ENCODE measurements around the gene HCK.

Gene HCK

DNA sequence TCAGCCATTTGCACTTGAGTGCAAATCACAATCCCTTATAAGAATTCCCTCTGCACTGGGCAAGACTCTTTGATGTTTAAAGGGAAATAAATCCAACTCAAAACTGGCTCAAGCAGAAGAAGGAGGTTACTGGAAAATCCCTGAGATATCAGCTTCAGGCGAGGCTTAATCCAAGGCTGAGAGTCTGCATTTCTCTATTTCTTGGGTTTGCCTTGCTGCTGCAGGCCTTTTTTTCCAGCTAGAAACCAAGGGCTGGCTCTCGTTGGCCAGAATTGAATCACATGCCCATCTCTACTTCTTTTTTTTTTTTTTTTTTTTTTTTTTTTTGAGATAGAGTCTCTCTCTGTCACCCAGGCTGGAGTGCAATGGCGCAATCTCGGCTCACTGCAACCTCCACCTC, 11.7 kb downstream of the HCK start:
- no peak for DNase-seq

DNA sequence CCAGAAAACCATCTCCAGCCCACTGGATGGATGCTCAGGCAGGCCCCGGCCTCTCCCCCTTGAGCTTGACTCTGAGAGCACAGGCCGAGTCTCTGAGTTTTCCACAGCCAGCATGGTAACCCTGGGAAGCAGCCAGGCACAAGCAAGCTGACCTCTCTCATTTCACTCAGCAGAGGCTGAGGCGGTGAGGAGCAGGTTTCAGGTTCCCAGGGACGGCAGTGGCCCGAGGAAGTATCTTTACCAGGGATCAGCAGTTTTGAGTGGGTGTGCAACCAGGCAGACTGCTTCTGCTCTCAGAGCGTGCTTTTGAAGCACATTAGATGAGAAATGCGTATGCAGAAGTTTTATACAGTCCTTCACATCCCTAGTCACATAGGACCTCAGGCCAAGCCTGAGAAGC, 12.6 kb downstream of the HCK start:
- no peak for DNase-seq

- DNase-seq: no peak
These were observed 15.3 kb downstream of the HCK start for GRCh38 chr20:32067234-32067821.

DNA sequence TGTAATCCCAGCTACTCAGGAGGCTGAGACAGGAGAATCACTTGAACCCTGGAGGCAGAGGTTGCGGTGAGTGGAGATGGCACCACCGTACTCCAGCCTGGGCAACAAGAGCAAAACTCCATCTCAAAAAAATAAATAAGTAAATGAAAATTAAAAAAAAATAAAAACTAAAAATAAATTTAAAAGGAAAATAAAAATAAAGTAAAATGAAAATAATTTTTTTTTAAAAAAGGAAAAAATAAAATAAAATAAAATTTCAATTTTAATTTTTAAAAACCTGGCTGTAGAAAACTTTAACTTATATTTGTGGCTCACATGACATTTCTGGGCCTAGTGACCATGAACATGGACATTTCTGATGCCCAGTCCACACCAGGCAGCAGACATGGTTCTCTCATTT, 16.1 kb downstream of the HCK start:
- no peak for DNase-seq

- DNase-seq: no peak
These were observed 17.7 kb downstream of the HCK start for GRCh38 chr20:32069711-32070110.

DNA sequence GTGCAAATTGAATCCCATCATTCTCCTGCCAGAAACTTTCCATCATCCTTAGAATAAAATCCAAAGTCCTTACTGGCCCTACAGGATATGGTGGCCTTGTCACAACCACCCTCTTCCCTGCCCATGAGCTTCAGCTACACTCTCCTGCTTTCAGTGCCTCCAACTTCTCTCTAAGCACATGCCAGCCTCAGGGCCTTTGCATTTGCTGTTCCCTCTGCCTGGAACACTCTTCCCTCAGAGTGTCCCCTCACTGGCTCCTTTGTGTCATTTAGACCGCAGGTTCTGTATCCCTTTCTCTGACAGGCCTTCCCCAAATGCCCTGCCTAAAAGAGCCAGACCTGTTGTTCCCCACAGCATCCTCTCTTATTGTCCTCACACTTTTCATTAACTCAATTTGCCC, 18.2 kb downstream of the HCK start:
- no peak for DNase-seq

DNA sequence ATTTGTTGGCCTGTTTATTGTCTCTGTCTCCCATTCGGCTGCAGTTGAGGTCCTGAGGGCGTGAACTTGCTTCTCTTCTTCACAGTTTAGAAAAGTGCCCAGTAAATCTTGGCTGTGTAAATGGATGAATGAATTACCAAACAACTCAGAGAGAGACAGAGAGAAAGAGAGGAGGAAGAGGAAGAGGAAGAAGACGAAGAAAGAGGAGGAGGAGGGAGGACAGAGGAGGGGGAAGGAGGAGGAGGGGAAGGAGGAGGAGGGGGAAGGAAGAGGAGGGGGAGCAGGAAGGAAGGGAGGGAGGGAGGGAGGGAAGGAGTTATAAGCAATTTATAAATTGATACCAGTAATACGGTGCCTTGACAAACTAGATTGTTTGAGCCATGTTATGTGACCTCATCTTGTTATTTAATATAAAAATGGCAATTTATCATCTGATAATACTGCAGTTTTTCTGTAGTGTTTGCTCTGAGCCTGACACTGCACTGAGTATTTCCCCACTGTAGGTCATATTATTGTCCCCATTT, 18.7 kb downstream of the HCK start:
- no peak for DNase-seq

GRCh38 chr20:32071395-32072167, 19.5 kb downstream of the HCK start:
- DNase-seq: no peak

DNA sequence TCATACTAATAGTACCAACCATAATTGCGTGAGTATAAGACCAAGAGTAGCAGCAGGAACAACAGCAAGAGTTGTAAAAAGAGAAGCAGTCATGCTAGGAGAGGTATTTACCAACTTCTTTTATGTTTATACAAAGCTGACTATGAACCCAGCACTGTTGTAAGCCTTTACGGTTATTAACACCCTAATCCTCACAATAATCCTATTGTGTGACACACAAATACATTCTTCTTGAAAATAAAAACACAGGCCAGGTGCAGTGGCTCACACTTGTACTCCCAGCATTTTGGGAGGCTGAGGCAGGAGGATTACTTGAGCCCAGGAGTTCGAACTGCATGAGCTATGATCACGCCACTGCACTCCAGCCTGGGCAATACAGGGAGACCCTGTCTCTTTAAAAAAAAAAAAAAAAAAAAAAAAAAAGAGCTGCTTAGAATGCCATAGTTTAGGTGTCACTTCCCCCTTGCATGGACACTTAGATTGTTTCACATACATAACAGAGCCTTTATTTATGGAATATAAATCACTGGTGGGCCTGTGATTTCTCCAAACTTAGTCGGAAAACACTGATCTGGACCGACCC, 20.2 kb downstream of the HCK start:
- no peak for DNase-seq

- DNase-seq: no peak
These were observed 23.5 kb downstream of the HCK start for GRCh38 chr20:32075534-32075933.

GRCh38 chr20:32077190-32077589, 25.1 kb downstream of the HCK start:
- DNase-seq: no peak

- DNase-seq: no peak
These were observed 26.3 kb downstream of the HCK start for GRCh38 chr20:32078322-32078721.

DNA sequence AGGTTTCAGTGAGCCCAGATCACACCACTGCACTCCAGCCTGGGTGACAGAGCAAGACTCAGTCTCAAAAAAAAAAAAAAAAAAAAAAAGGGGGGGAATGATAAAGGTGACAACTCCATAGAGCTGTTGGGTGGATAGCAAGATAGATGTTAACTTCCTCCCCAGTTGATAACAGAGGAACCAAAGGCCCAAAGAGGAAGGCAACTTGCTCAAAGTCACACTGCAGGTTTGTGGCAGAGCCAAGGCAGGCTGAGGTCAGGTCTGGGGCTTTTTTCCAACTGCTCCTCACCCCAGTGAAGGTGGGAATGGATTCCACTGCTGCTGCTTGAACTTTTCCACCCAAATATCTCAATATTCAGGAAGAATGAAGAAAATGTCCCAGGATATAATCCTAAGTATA, 26.7 kb downstream of the HCK start:
- no peak for DNase-seq

DNA sequence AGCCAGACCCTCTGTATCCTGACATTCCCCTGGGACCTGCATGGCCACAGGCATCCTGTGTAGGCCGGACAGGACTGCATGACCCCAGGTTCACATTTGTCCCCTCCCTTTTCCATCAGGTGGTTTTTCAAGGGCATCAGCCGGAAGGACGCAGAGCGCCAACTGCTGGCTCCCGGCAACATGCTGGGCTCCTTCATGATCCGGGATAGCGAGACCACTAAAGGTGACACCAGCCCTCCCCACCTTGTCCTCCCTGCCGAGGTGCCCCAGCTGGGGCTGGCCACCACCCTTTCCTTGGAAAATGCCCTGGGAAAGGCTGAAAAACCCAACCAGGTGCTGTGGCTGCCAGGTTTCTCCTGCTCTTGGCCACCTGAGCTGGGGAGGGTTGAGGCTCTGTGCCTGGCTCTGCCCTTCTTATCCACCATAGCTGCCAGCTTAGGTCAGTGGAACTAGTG, 27.6 kb downstream of the HCK start:
- no peak for DNase-seq

- DNase-seq: no peak
These were observed 28.7 kb downstream of the HCK start for GRCh38 chr20:32080783-32081182.

DNA sequence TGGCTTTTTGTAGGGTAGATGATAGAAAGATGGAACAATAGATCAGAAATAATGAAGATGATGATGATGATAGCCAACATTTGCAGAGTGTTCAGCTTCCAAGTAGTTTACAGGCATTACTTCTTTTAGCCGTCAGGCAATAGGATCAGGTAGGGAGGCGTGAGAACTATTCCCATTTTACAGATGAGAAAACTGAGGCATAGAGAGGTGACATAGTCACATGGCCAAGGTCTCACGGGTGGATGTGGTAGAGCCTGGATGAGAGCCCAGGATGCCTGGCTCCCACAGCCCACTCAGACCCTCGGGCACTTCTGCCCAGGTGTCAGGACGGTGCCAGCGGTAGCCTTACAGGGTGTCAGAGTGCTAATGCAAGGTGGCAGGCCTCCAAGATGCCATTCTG, 31.4 kb downstream of the HCK start:
- DNase-seq: no peak

GRCh38 chr20:32087070-32087469, 35.0 kb downstream of the HCK start:
- DNase-seq: no peak

DNA sequence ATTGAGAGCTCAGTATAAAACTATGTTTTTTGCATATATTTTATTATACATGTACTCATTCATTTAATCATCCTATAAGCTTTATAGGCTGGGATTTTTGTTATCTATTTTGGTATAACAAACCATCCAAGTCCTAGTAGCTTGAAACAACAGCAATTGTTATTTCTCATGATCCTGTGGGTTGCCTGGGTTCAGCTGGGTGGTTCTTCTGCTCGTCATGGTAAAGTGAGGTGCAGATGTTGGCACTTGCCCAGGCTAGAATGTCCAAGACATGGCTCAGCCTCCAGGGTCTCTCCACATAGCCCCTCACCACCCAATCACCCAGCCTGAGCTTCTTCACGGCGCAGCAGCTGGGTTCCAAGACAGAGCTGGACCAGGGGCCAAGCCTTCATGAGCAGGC, 36.7 kb downstream of the HCK start:
- DNase-seq: no peak

DNA sequence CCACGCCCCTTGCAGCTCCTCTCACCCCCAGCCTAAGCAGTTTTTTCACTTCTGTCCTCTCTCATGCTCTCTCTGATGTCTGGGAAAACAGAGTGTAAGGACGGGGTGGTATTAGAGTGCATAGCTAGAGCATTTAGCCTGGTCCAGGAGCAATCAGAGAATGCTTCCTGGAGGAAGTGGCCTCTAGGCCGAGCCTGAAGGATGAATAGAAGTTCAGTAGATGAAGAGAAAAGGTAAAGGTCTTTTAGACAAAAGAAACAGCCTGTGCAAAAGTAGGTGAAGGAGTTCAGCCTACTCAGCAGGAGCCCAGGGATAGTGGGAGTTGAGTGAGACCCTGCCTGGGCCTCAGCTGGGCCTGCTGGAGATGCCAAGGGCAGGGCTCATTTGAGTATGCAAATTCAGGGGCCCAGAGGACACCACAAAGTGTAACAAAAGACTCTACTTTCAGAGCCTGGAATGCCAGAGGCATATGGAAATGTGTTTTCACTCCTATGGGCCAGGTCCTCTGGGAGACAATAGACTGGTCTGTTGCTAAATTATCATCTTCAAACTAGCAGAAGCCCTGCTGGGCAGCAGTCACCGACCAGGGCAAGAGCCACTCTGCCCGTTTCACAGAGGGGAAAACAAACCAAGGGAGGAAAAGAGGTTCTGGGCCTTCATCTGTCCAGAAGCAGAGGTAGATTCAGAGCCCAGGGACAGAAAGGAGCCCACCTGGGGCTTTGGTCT, 37.8 kb downstream of the HCK start:
- DNase-seq: no peak

DNA sequence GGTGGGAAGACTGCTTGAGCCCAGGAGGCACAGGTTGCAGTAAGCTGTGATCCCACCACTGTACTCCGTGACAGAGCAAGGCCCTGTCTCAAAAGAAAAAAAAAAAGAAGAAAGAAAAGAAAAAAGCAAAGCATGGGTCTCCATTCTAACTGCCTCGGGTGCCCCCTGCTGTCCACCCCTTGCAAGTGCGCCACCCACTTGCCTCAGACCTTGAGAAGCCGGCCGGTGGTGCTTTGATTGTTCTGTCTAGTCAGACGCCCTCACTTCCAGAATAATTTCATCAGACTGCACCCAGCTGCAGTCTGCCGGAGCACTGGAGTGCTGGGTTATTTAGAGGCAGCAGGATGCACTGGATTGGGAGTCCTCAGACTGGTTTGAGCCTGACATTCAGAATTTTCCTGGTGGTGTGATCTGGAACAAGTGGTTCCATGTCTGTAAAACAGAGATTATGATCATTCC, 39.9 kb downstream of the HCK start:
- DNase-seq: peak; percentile 55

DNA sequence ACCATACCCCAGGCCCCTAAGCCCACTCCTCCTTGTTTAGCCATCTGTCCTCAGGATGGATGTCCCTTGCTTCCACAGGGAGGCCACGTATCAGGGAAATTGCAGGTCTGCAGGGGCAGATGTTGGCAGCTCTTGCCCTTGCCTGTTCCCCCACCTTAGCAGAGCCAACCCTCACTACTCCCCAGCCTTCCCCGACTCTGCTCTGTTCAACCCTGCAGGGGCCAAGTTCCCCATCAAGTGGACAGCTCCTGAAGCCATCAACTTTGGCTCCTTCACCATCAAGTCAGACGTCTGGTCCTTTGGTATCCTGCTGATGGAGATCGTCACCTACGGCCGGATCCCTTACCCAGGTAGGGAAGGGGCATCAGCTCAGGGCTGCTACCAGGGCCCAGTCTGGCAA, 46.7 kb downstream of the HCK start:
- DNase-seq: no peak

DNA sequence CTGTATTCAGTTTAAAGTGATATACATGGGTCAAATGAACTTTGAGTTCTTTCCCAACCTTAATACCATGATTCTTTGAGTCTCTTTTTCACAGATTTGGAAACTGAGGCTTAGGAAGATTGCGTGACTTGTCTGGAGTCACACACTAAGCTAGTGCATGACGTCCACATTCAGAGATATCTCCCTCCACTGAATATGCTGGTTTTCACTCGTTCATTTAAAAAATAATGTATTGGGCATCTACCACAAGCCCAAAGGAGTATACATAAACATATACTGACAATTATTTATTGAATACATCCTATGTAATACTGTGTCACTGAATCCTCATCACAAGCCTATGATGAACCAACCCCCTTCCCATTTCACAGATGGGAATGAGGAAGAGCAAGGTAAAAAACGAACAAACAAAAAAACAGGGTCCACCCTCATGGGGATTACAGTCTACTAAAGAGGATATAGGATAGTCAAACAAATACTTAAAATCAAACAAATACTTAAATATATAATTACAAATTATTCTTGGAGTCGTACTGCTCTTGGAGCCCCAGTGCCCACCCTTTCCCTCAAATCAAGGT, 56.9 kb downstream of the HCK start:
- DNase-seq: no peak
